ENCODE data around the gene GPNMB. TPM values are rescaled to one million over a fixed set of nuclear protein-coding genes. Genes with fewer than 3 reads are reported as not detected.

Gene GPNMB
- total and polyA plus RNA-seq, 9 donors: 13.9 to 431 (median 64.1) TPM

- DNase-seq: no peak
- Histone ChIP-seq H3K9me3 (no peaks in the 10 kb centered on the region), H3K27me3 (no peaks in the 10 kb centered on the region), H3K4me1 (ENCODE audit: insufficient read depth) (no peaks in the 10 kb centered on the region), H3K4me3 (no peak overlapping the region), H3K36me3 (no peaks in the 10 kb centered on the region), H3K27ac (no peak overlapping the region)
- intact Hi-C loops (cut with DNase I): loop anchor here in 2 of 4 donors (5.0 to 10.0 kb wide), 2 partner anchors 190 to 443 kb away; partner anchors contain the start of gene STK31 (in 1 of the 2)
- 74 to 95% (median 79%) methylated on average over 2 of the region's 2 CpGs for WGBS, 3 donors
- TF ChIP-seq EP300 (IDR thresholded peaks at IDR 0.05) (no peak), POLR2A (IDR thresholded peaks at IDR 0.05) (no peak)
- TF ChIP-seq, protein P1, sequence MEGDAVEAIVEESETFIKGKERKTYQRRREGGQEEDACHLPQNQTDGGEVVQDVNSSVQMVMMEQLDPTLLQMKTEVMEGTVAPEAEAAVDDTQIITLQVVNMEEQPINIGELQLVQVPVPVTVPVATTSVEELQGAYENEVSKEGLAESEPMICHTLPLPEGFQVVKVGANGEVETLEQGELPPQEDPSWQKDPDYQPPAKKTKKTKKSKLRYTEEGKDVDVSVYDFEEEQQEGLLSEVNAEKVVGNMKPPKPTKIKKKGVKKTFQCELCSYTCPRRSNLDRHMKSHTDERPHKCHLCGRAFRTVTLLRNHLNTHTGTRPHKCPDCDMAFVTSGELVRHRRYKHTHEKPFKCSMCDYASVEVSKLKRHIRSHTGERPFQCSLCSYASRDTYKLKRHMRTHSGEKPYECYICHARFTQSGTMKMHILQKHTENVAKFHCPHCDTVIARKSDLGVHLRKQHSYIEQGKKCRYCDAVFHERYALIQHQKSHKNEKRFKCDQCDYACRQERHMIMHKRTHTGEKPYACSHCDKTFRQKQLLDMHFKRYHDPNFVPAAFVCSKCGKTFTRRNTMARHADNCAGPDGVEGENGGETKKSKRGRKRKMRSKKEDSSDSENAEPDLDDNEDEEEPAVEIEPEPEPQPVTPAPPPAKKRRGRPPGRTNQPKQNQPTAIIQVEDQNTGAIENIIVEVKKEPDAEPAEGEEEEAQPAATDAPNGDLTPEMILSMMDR (IDR thresholded peaks at IDR 0.05): no peak
Observed at GRCh38 chr7:23272275-23272674, 25.7 kb downstream of the GPNMB start.

- H3K27ac ChIP-seq: no peak overlapping the region
- DNase-seq: peak; percentile 81 to 91 (median 86)
- H3K9me3 ChIP-seq: no peaks in the 10 kb centered on the region
- 3 to 12% (median 6%) methylated on average over 11 of the region's 11 CpGs for WGBS, 3 donors
- H3K4me1 ChIP-seq (ENCODE audit: insufficient read depth): no peaks in the 10 kb centered on the region
- intact Hi-C loops (cut with DNase I): loop anchor here in 2 of 4 donors (5.0 to 10.0 kb wide), 2 partner anchors 189 to 442 kb away; partner anchors contain the start of gene STK31 (in 1 of the 2)
- no peaks in the 10 kb centered on the region for H3K27me3 ChIP-seq
- no peak overlapping the region for H3K4me3 ChIP-seq
- TF ChIP-seq EP300 (IDR thresholded peaks at IDR 0.05): no peak
- TF ChIP-seq, protein P1 (IDR thresholded peaks at IDR 0.05): peak; percentile 46 to 61 (median 46)
- TF ChIP-seq POLR2A (IDR thresholded peaks at IDR 0.05): no peak
- no peaks in the 10 kb centered on the region for H3K36me3 ChIP-seq
Observed at GRCh38 chr7:23273141-23273599, 26.6 kb downstream of the GPNMB start.

DNA sequence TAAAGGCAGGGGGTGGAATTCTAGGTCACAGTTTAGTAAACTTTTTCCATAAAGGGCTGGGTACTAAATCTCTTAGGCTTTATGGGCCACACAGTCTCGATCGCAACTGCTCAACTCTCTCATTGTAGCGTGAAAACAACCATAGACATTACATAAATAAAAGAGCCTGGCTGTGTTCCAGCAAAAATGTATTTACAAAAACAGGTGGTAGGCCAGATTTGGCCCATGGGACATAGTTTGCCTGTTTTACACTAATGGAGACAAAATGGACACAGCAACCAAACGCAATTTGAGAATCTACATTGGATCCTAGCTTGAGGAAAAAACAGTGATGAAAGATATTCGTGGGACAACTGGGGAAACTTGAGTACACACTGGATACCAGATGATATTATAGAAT, 29.3 kb downstream of the GPNMB start:
- Histone ChIP-seq H3K27ac (no peak overlapping the region), H3K4me3 (no peak overlapping the region), H3K27me3 (no peaks in the 10 kb centered on the region), H3K4me1 (ENCODE audit: insufficient read depth) (no peaks in the 10 kb centered on the region), H3K36me3 (no peaks in the 10 kb centered on the region), H3K9me3 (no peaks in the 10 kb centered on the region)
- no peak for DNase-seq
- intact Hi-C loops (cut with DNase I): loop anchor here in 1 of 4 donors (10.0 kb wide), 1 partner anchor 439 kb away; the partner anchor contains the start of gene STK31
- TF ChIP-seq, protein P1 (IDR thresholded peaks at IDR 0.05): no peak
- TF ChIP-seq EP300 (IDR thresholded peaks at IDR 0.05) (no peak), POLR2A (IDR thresholded peaks at IDR 0.05) (no peak)
- 81 to 89% (median 86%) methylated on average over 5 of the region's 5 CpGs for WGBS, 3 donors

GRCh38 chr7:23276376-23276775, 29.8 kb downstream of the GPNMB start:
- TF ChIP-seq EP300 (IDR thresholded peaks at IDR 0.05): no peak
- TF ChIP-seq POLR2A (IDR thresholded peaks at IDR 0.05): no peak
- TF ChIP-seq, protein P1 (IDR thresholded peaks at IDR 0.05): no peak
- 65 to 75% (median 68%) methylated on average over 5 of the region's 5 CpGs for whole genome bisulfite sequencing, 3 donors
- Histone ChIP-seq H3K4me3 (no peak overlapping the region), H3K9me3 (no peaks in the 10 kb centered on the region), H3K27me3 (no peaks in the 10 kb centered on the region), H3K4me1 (ENCODE audit: insufficient read depth) (no peaks in the 10 kb centered on the region), H3K36me3 (no peaks in the 10 kb centered on the region), H3K27ac (no peak overlapping the region)
- intact Hi-C loops (cut with DNase I): loop anchor here in 1 of 4 donors (10.0 kb wide), 1 partner anchor 438 kb away; the partner anchor contains the start of gene STK31
- DNase-seq: no peak
